Panc1 (cell line): ENCODE results near the gene TOPORS. TPM values are rescaled to one million over a fixed set of nuclear protein-coding genes. Genes with fewer than 3 reads are reported as not detected.

ENCODE experiments used
- ATAC-seq: fragments of 200-7000 bp; cut with Tn5 transposase; 2 replicates; pipeline ENCODE4 v1.9.1; 2020; ENCODE audit warnings: mild to moderate bottlenecking, moderate library complexity
- BruUV-seq: library from RNA; stranded (reverse); fragments of 400-500 nt; replicated peaks from 2 replicates; lab custom pipeline; 2021; lab: Mats Ljungman, UMichigan
- CTCF ChIA-PET: fragments of 300-600 bp; sonication (Branson Sonifier 250); formaldehyde crosslinking; loops from one replicate; lab custom pipeline; 2022; ENCODE audit warnings: antibody characterized with exemption; lab: Charles Lee
- POLR2A ChIA-PET: fragments of 300-600 bp; sonication (Branson Sonifier 250); formaldehyde crosslinking; loops from one replicate; lab custom pipeline; 2022; ENCODE audit warnings: antibody characterized with exemption; lab: Charles Lee
- DNase-seq: peaks from one replicate; pipeline ENCODE4 v3.0.0-alpha.2; 2010; ENCODE audit warnings: low read depth, low spot score
- H3K27ac ChIP-seq: 2 replicates; pipeline ENCODE4 v1.5.1; 2011; ENCODE audit warnings: mild to moderate bottlenecking, low read length, inconsistent platforms
- H3K27me3 ChIP-seq: fragments of 200-500 bp; sonication (Bioruptor generic); 2 replicates; pipeline ENCODE4 v1.6.0; 2014; ENCODE audit warnings: low read length, inconsistent platforms; ENCODE audit not compliant: control insufficient read depth, insufficient read depth
- H3K36me3 ChIP-seq: fragments of 200-500 bp; sonication (Bioruptor generic); 2 replicates; pipeline ENCODE4 v1.5.1; 2014; ENCODE audit warnings: inconsistent platforms, mild to moderate bottlenecking, low read length, moderate library complexity; ENCODE audit not compliant: control insufficient read depth, insufficient read depth
- H3K4me1 ChIP-seq: 2 replicates; pipeline ENCODE4 v1.5.1; 2011; ENCODE audit warnings: inconsistent platforms, mild to moderate bottlenecking, low read length, moderate library complexity; ENCODE audit not compliant: control insufficient read depth, insufficient read depth
- H3K4me3 ChIP-seq, 2 experiments: 2 replicates each; pipeline ENCODE4 v1.5.1; 2011 to 2012; ENCODE audit warnings: low read depth in 2 of 2, low read length in 2 of 2, mild to moderate bottlenecking in 2 of 2, inconsistent platforms in 1 of 2, moderate library complexity in 1 of 2
- H3K9me3 ChIP-seq: fragments of 200-500 bp; sonication (Bioruptor generic); 2 replicates; pipeline ENCODE4 v1.5.1; 2014; ENCODE audit warnings: low read depth, mild to moderate bottlenecking, inconsistent platforms, low read length, moderate library complexity; ENCODE audit not compliant: control insufficient read depth, insufficient read depth
- CTCF ChIP-seq: fragments of 450-650 bp; IDR thresholded peaks from 2 replicates; pipeline ENCODE4 v1.5.1; 2017; ENCODE audit warnings: mild to moderate bottlenecking
- POLR2AphosphoS5 ChIP-seq: IDR thresholded peaks from 2 replicates; pipeline ENCODE4 v1.6.1; 2012; ENCODE audit warnings: mild to moderate bottlenecking, low read depth, low read length, moderate library complexity
- REST ChIP-seq, 2 experiments: IDR thresholded peaks; 2 replicates each; pipeline ENCODE4 v1.6.1; 2011 to 2012; ENCODE audit warnings: low read depth in 2 of 2, control low read depth in 1 of 2, low read length in 1 of 2, mild to moderate bottlenecking in 1 of 2, moderate library complexity in 1 of 2; ENCODE audit not compliant: insufficient read depth in 1 of 2
- SIN3A ChIP-seq: IDR thresholded peaks from 2 replicates; pipeline ENCODE4 v1.6.1; 2012; ENCODE audit warnings: low read depth, mild to moderate bottlenecking, low read length, moderate library complexity, borderline replicate concordance; ENCODE audit not compliant: insufficient read depth
- TCF7L2 ChIP-seq: IDR thresholded peaks from 2 replicates; pipeline ENCODE4 v1.6.1; 2011; ENCODE audit warnings: mild to moderate bottlenecking, low read depth, low read length, inconsistent platforms
- in situ Hi-C: cut with HindIII; loops from 2 replicates; pipeline ENCODE4 v1.10.0; 2016; ENCODE audit warnings: low sequenced_read_pairs, low pct_unique_long_range_greater_than_20kb
- intact Hi-C: fragments of 100-400 bp; cut with micrococcal nuclease; formaldehyde crosslinking; loops from one replicate; pipeline ENCODE4 v1.10.0; 2022; ENCODE audit not compliant: unreplicated experiment
- total RNA-seq: library from RNA; stranded (reverse); gene quantifications from one replicate; pipeline ENCODE4 v1.2.1, GENCODE V29; 2021; ENCODE audit not compliant: unreplicated experiment

The TOPORS gene
- total RNA-seq, 1 experiment from 2014 or later = 21.2 TPM

- ATAC-seq = no peak
- no peak overlapping the region for H3K27ac ChIP-seq
- DNase-seq = no peak
- no TSS peak for BruUV-seq
- no peaks in the 10 kb centered on the region for H3K9me3 ChIP-seq
- no peaks in the 10 kb centered on the region; the same call in 1 of the 2 replicates for H3K4me1 ChIP-seq
- ChIA-PET POLR2A (no interaction called here), CTCF (interaction anchor here (1.1 kb wide), 1 partner anchor 164 kb away, joined by 3 read pairs; no protein-coding TSS in a partner anchor)
- intact Hi-C loops = no loop called here
- peaks cover 31% of the 10 kb centered on the region for H3K36me3 ChIP-seq
- TF ChIP-seq CTCF (no peak), TCF7L2 (no peak), SIN3A (no peak), REST (IDR thresholded peaks at IDR 0.05; ENCODE audit: insufficient read depth in 1 of 2, low read depth in 2 of 2, low read length in 1 of 2) (no peak), POLR2AphosphoS5 (no peak)
- in situ Hi-C loops = no loop called here
- H3K27me3 ChIP-seq = no peaks in the 10 kb centered on the region
- no peak overlapping the region for H3K4me3 ChIP-seq
Measured at GRCh38 chr9:32543047-32543446, 9.3 kb downstream of the TOPORS start.

DNA sequence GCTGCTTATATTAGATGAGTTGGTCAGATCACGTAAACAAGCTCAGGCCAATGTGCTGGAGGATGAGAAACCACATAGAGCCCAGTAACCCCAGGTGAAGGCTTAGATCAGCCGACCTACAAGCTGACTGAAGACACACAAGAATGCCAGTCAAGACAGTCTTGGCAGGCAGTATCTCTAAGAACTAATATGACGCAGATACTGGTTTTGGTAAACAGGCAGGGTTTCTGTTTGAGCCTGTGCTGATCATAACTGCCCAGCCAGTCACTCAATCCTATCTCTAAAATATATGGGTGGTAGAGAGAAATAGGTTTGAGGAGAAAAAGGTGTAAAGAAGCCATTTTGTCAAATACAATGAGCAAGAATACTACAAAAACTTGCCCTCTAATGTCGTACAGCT lies 18.6 kb downstream of the TOPORS start:
- H3K27ac ChIP-seq = no peak overlapping the region
- ChIA-PET CTCF (no interaction called here), POLR2A (no interaction called here)
- in situ Hi-C loops (no loop called here), intact Hi-C loops (no loop called here)
- ATAC-seq (no peak), DNase-seq (no peak)
- no TSS peak for BruUV-seq
- no peak overlapping the region for H3K4me3 ChIP-seq
- H3K27me3 ChIP-seq = no peaks in the 10 kb centered on the region
- TF ChIP-seq CTCF = no peak
- no peak for TF ChIP-seq SIN3A
- TF ChIP-seq REST (IDR thresholded peaks at IDR 0.05; ENCODE audit: insufficient read depth in 1 of 2, low read depth in 2 of 2, low read length in 1 of 2) = no peak
- no peak for TF ChIP-seq TCF7L2
- peaks cover 6% of the 10 kb centered on the region; the same call in 1 of the 2 replicates for H3K9me3 ChIP-seq
- H3K36me3 ChIP-seq = no peaks in the 10 kb centered on the region; the same call in 1 of the 2 replicates
- no peaks in the 10 kb centered on the region for H3K4me1 ChIP-seq
